Right lobe of liver (tissue), 4 donors: ENCODE measurements around the gene PRDM13.
A peak's percentile ranks its signal among the peaks of the same experiment; 100 is the strongest.

ENCODE experiments used
- CTCF ChIP-seq, 4 donors: fragments of 200-600 bp in 3 of 4; fragments of 450-650 bp in 1 of 4; IDR thresholded peaks; one replicate each; pipeline versions ENCODE4 v1.5.1 to v1.8.0; 2016 to 2022; ENCODE audit warnings: antibody characterized with exemption in 4 of 4, mild to moderate bottlenecking in 2 of 4
- POLR2A ChIP-seq: fragments of 450-650 bp; IDR thresholded peaks from one replicate; pipeline ENCODE4 v1.6.1; 2017; ENCODE audit warnings: antibody characterized with exemption, mild to moderate bottlenecking
- donor health status: DM: no; HTN: no; CAD: no.
- donor health status: DM: no; HTN: no; CAD: no.
- donor health status: DM: no; HTN: yes; CAD: no.

DNA sequence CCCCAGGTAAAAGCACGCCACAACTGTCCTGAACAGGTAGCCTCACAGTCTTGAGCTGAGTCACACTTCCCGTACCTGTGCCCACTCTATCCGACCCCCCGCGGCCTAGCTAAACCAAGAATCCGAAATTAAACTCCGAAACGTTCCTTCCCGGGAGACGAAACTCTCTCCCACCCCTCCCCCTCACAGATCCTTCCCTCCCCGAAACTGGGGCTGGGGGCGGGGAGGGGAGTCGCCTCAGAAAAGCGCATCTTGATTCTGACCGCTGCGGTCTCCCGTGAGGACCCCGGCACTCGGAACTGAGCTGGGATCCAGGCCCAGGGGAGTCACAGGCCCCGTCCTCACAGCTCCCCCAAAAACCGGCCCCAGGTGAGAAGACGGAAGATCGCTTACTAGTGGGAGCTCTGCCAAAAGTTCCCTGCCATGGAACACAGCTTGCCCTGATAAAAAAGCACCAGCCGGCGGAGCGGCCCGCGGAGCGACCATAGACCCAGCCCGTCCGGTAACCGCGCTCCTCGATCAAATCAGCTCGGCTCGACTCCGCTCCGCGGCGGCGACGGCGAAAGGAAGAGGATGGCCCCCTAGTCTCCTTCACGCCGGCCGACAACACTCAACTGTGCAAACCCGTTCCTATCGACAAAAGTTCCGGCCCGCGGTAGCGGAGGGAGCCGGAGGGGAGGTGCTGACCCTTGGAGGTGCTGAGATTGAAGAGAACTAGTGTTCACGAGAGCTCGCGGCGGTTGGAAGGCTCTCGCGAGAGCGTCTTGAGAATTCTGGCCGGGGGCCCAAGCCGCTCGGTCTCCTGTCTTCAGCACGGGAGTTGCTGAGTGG lies 38.3 kb upstream of the PRDM13 start, which contains the start of gene CCNC:
- TF ChIP-seq CTCF (IDR thresholded peaks at IDR 0.05) (no peak), POLR2A (peak; percentile 84)
